ENCODE results near the gene WASHC3.

DNA sequence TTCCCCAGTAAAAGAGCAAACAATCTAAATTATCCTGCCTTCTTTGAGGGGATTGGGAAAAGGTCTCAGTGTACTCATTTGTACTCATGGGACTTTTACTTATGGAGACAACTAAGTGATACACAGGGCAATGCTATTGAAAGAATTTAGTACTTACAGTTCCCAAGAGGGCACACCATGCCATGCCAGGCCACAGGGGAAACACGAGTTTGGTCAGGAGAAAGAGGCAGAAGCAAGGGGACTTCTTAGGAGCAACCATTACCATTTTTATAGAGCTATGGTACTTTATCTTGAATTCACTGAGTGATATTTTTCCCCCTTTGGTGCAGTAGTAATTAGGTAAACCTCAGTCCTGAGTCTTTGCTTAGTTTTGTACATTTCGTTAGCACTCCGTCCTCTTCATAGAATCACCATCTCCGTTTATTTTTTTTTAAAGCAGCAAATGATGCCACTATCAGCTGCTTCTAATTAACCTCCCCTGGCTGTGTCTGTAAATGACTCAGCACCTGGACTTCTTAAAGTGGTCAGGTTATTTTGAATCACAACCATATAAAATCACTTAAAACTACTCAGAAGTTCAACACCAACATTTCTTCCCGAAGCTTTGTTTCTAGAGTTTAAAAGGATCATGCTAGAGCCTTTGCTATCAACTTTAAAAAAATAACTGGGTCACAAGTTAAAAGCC is 5.9 kb upstream of the WASHC3 start:
- TF ChIP-seq, protein P1, sequence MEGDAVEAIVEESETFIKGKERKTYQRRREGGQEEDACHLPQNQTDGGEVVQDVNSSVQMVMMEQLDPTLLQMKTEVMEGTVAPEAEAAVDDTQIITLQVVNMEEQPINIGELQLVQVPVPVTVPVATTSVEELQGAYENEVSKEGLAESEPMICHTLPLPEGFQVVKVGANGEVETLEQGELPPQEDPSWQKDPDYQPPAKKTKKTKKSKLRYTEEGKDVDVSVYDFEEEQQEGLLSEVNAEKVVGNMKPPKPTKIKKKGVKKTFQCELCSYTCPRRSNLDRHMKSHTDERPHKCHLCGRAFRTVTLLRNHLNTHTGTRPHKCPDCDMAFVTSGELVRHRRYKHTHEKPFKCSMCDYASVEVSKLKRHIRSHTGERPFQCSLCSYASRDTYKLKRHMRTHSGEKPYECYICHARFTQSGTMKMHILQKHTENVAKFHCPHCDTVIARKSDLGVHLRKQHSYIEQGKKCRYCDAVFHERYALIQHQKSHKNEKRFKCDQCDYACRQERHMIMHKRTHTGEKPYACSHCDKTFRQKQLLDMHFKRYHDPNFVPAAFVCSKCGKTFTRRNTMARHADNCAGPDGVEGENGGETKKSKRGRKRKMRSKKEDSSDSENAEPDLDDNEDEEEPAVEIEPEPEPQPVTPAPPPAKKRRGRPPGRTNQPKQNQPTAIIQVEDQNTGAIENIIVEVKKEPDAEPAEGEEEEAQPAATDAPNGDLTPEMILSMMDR (IDR thresholded peaks at IDR 0.05; ENCODE audit: borderline replicate concordance, extremely low read depth, low read length, poor library complexity, severe bottlenecking): no peak
- no peak for TF ChIP-seq EZH2 (IDR thresholded peaks at IDR 0.05; ENCODE audit: borderline replicate concordance, low read depth, low read length, severe bottlenecking)

Data from DND-41 (cell line).